A549 treated with AZD9567 at 1 μM for 4 hours (cell line): ENCODE data around the gene TUBA3E. TPM values are rescaled to one million over a fixed set of nuclear protein-coding genes. Genes with fewer than 3 reads are reported as not detected.

Experiments used
- total RNA-seq: library from RNA; stranded (reverse); fragments of 200-300 nt; extraction: Qiagen RNA extraction; gene quantifications from 5 replicates; pipeline ENCODE4 v1.2.3, GENCODE V29; 2022; ENCODE audit not compliant: insufficient read depth

The TUBA3E gene
- 2.0 to 2.9 TPM (median 2.9 TPM) in 4 of 5 replicates, not detected in the other for total RNA-seq

DNA sequence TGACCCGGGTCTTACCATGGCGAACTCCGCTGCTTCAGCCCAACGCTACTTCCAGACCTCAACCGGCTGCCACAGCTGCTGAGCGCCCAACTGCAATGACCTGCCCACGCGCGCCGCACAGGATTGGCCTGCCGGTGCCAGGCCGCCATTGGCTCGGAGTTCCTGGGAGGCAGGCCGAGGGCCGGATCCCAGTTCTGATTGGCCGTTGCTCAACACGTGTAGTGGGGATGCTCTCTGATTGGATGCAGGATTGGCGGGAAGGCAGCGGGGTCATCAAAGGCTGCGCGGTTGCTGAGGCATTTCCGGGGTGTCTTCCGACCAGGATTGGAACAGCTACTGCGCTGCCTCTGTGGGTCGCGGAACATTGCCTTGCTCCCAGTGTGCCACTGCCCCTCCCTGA is at the start of gene TUBA3E:
TUBA3E (minus strand) TSS at position 97 of the 400 bp plus-strand sequence; CDS start at position 18, 79 bp downstream.

DNA sequence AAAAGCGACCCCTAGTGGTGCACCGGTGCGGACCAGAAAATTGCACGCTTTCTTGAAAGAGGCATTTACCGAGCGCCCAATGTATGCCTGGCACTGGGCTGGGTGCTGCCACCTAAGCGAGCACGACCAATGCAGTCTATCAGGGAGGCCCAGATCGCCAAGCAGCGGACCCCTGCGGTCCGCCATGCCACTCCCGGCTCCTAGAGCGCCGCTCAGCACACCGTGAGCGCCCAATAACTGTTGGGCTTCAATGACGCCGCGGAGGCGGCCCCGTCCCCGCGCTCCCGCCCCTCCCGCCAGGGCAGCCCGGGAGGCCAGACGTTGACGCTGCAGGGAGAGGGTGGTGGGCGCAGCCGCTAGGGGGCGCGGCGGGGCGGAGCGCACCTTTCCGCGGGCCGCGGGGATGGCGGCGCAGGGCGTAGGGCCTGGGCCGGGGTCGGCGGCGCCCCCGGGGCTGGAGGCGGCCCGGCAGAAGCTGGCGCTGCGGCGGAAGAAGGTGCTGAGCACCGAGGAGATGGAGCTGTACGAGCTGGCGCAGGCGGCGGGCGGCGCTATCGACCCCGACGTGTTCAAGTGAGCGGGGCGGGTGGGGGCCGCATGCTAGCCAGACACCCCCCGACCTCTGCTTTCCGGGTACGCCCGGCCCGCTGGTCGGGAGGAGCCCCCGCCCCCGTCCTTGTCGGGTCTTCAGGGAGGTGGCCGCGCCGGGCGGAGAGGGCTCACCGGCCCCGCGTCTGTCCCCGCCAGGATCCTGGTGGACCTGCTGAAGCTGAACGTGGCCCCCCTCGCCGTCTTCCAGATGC is 16.2 kb downstream of the TUBA3E start, which contains the start of gene MZT2B:
MZT2B (plus strand) TSS at position 383 of the 803 bp plus-strand sequence; CDS start at position 404, 21 bp downstream.

DNA sequence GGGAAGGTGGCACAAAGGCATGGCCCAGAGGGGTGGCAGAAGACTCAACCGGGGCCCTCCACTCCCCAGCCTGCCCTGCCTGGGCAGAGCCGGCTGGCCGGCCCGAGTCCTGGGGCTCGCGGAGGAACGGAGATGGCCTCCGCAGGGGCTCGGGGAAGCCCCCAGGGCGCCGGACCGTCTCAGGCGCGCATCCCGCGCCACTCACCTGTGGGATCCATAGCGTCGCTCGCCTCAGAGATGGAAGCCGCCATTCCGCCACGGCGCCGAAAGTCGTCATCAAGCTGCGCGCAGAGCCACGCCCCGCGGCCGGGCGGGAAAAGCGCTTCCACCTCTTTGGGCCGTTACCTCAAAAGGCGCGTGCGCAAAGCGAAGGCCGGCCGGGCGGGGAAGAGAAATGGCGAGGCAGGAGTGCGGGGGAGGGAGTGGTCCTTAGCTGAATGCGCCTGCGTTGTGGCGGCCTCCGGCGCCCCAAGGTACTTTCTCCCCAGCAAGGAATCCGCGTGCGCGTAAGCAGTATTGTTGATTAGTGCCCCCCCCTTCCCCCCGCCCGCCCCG is 16.8 kb downstream of the TUBA3E start, which contains the start of gene SMPD4:
SMPD4 (minus strand) TSS at position 278 of the 555 bp plus-strand sequence. CDS start 5,010 bp downstream, outside the sequence.

DNA sequence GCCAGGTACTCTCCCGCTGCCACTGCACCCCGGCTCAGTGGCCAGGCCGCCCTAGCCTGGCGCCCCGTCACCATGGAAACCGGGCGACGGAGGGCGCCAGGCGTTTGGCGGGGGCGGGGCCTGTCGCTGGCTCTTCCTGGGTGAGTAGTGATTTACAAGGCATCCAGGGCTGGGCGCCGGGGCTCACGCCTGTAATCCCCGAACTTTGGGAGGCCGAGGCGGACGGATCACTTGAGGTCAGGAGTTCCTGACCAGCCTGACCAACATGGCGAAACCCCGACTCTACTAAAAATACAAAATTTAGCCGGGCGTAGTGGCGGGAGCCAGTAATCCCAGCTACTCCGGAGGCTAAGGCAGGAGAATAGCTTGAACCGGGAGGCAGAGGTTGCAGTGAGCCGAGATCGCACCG is 53.2 kb downstream of the TUBA3E start, which contains the start of gene CCDC74B:
CCDC74B (minus strand) TSS at position 107 of the 409 bp plus-strand sequence. CDS start 116 bp downstream, outside the sequence.

Other genes with a start within 250 kb of the TUBA3E start
- not detected in 5 replicates for gene RAB6C, start 218.8 kb downstream of the TUBA3E start, total RNA-seq
- 0.02 TPM in 1 of 5 replicates, not detected in the others for gene POTEF, start 69.2 kb downstream of the TUBA3E start, total RNA-seq
- gene CCDC74B, start 53.3 kb downstream of the TUBA3E start, total RNA-seq, result 5.4 to 7.1 TPM (median 6.3 TPM) in 5 replicates
- gene SMPD4, start 16.8 kb downstream of the TUBA3E start, total RNA-seq, result 75.1 to 81.1 TPM (median 78.8 TPM) in 5 replicates
- gene MZT2B, start 16.2 kb downstream of the TUBA3E start, total RNA-seq, result 201 to 465 TPM (median 420 TPM) in 5 replicates
- gene IMP4, start 144.5 kb upstream of the TUBA3E start, total RNA-seq, result 163 to 189 TPM (median 184 TPM) in 5 replicates
- gene PTPN18, start 157.6 kb upstream of the TUBA3E start, total RNA-seq, result 29.0 to 31.1 TPM (median 30.7 TPM) in 5 replicates